K562 (cell line): ENCODE results near the gene MAP2K4. TPM values are rescaled to one million over a fixed set of nuclear protein-coding genes. Genes with fewer than 3 reads are reported as not detected.

Experiments used
- ATAC-seq: fragments of 200-7000 bp; cut with Tn5 transposase; 3 replicates; pipeline ENCODE4 v1.9.1; 2020; ENCODE audit warnings: moderate library complexity
- BruUV-seq: library from RNA; stranded (reverse); fragments of 400-500 nt; replicated peaks from 2 replicates; lab custom pipeline; 2021; lab: Mats Ljungman, UMichigan
- CTCF ChIA-PET: fragments of 300-600 bp; formaldehyde crosslinking; extraction: SDS; loops from one replicate; lab custom pipeline; 2021; ENCODE audit warnings: low intra/inter-chr PET ratio; lab: Yijun Ruan, JAX
- POLR2A ChIA-PET: fragments of 300-600, 350-650 bp; sonication (Branson Sonifier 250); formaldehyde crosslinking; extraction: SDS; loops from one replicate; lab custom pipeline; 2021; ENCODE audit warnings: antibody characterized with exemption, inconsistent platforms; lab: Yijun Ruan, JAX
- DNase-seq, 4 experiments: peaks; one replicate each; pipeline versions ENCODE4 v3.0.0 to v3.0.0-alpha.2; 2011 to 2018; ENCODE audit warnings: low spot score in 3 of 4, mixed read lengths in 3 of 4; ENCODE audit errors: extremely low read depth in 1 of 4
- FAIRE-seq: peaks from 2 replicates; lab custom pipeline; 2011; peaks lifted over from hg19 to GRCh38; lab: Jason Lieb, UNC
- H2AFZ ChIP-seq: 2 replicates; pipeline ENCODE4 v1.6.0; 2011; ENCODE audit warnings: low read depth, low read length, control low read depth, inconsistent platforms
- H3K27ac ChIP-seq: fragments of 200-600 bp; 3 replicates; pipeline ENCODE4 v1.8.0; 2011; ENCODE audit warnings: low read depth, mild to moderate bottlenecking, control low read depth, inconsistent platforms, low read length, moderate library complexity, mixed read lengths; ENCODE audit errors: extremely low read depth
- H3K27me3 ChIP-seq, 2 experiments: fragments of 300-600 bp in 1 of 2; 2 replicates in 1 of 2; 3 replicates in 1 of 2; pipeline versions ENCODE4 v1.6.0 to v1.8.0; 2011; ENCODE audit warnings: inconsistent platforms in 2 of 2, low read length in 2 of 2, mild to moderate bottlenecking in 1 of 2, mixed read lengths in 1 of 2, moderate library complexity in 1 of 2; ENCODE audit not compliant: control insufficient read depth in 2 of 2, insufficient read depth in 2 of 2
- H3K36me3 ChIP-seq: fragments of 300-600 bp; 3 replicates; pipeline ENCODE4 v1.8.0; 2011; ENCODE audit warnings: mild to moderate bottlenecking, low read length, inconsistent platforms; ENCODE audit not compliant: control insufficient read depth, insufficient read depth
- H3K4me1 ChIP-seq, 2 experiments: fragments of 200-600 bp in 1 of 2; replicated peaks in 1 of 2; 2 replicates in 1 of 2; 3 replicates in 1 of 2; pipeline versions ENCODE4 v1.5.1 to v1.8.0; 2011; ENCODE audit warnings: inconsistent platforms in 2 of 2, low read length in 2 of 2, mild to moderate bottlenecking in 1 of 2, mixed read lengths in 1 of 2, moderate library complexity in 1 of 2; ENCODE audit not compliant: control insufficient read depth in 2 of 2, insufficient read depth in 2 of 2
- H3K4me2 ChIP-seq: 2 replicates; pipeline ENCODE4 v1.6.1; 2011; ENCODE audit warnings: low read length, control low read depth, inconsistent platforms, mixed read lengths; ENCODE audit not compliant: insufficient read depth
- H3K4me3 ChIP-seq: fragments of 200-600 bp; sonication (generic), shearing (Covaris generic); 2 replicates; pipeline ENCODE4 v1.5.1; 2016; ENCODE audit warnings: control low read depth, inconsistent platforms
- H3K79me2 ChIP-seq: fragments of 200-600 bp; 3 replicates; pipeline ENCODE4 v1.8.0; 2011; ENCODE audit warnings: low read length, inconsistent platforms; ENCODE audit not compliant: control insufficient read depth, insufficient read depth
- H3K9ac ChIP-seq, 2 experiments: 2 replicates each; pipeline versions ENCODE4 v1.6.0 to v1.6.1; 2011; ENCODE audit warnings: low read depth in 2 of 2, low read length in 2 of 2, control low read depth in 1 of 2, inconsistent platforms in 1 of 2, mild to moderate bottlenecking in 1 of 2, mixed read lengths in 1 of 2; ENCODE audit not compliant: insufficient read depth in 1 of 2
- H3K9me1 ChIP-seq: one replicate; pipeline ENCODE4 v1.6.0; 2011; ENCODE audit warnings: inconsistent platforms, mild to moderate bottlenecking, low read length, moderate library complexity; ENCODE audit not compliant: control insufficient read depth, insufficient read depth
- H3K9me3 ChIP-seq: replicated peaks from 2 replicates; pipeline ENCODE4 v1.5.1; 2011; ENCODE audit warnings: low read depth, low read length, inconsistent platforms; ENCODE audit not compliant: control insufficient read depth, insufficient read depth
- H4K20me1 ChIP-seq: replicated peaks from 2 replicates; pipeline ENCODE4 v1.6.1; 2011; ENCODE audit warnings: low read length, inconsistent platforms, mixed read lengths; ENCODE audit not compliant: control insufficient read depth, insufficient read depth
- HINFP ChIP-seq: fragments of 450-650 bp; conservative IDR thresholded peaks from 2 replicates; pipeline ENCODE4 v1.6.1; 2016; ENCODE audit warnings: missing genetic modification characterization, low read depth, mild to moderate bottlenecking, control low read depth, missing compliant biosample characterization
- HMBOX1 ChIP-seq: sonication (generic); IDR thresholded peaks from 2 replicates; pipeline ENCODE4 v1.6.1; 2016
- IRF2 ChIP-seq: sonication (generic); formaldehyde crosslinking; IDR thresholded peaks from 2 replicates; pipeline ENCODE4 v1.8.1; 2022; ENCODE audit warnings: mild to moderate bottlenecking, missing genetic modification reagents
- KDM5B ChIP-seq: fragments of 200-600 bp; sonication (generic); IDR thresholded peaks from 2 replicates; pipeline ENCODE4 v1.6.1; 2012; ENCODE audit warnings: low read depth, mild to moderate bottlenecking, moderate library complexity, low read length, control low read depth, inconsistent platforms; ENCODE audit not compliant: insufficient replicate concordance
- POLR3G ChIP-seq: IDR thresholded peaks from 2 replicates; pipeline ENCODE4 v1.6.1; 2011; ENCODE audit not compliant: insufficient read length, insufficient replicate concordance; ENCODE audit errors: extremely low read depth
- SRSF9 ChIP-seq: fragments of 200-400 bp; formaldehyde crosslinking; IDR thresholded peaks from 2 replicates; pipeline ENCODE4 v1.6.1; 2017; ENCODE audit warnings: low read depth, low read length, borderline replicate concordance
- ZNF133 ChIP-seq: fragments of 250-450 bp; sonication (Bioruptor Pico); IDR thresholded peaks from 2 replicates; pipeline ENCODE4 v1.4.0; 2020; ENCODE audit warnings: mild to moderate bottlenecking
- ZNF232 ChIP-seq: sonication (generic); formaldehyde crosslinking; IDR thresholded peaks from 2 replicates; pipeline ENCODE4 v1.8.0; 2022; ENCODE audit warnings: mild to moderate bottlenecking, missing genetic modification reagents
- ZNF282 ChIP-seq: sonication (generic); formaldehyde crosslinking; IDR thresholded peaks from 2 replicates; pipeline ENCODE4 v1.8.1; 2023; ENCODE audit warnings: missing genetic modification reagents
- ZNF551 ChIP-seq: fragments of 250-450 bp; sonication (Bioruptor Pico); IDR thresholded peaks from 2 replicates; pipeline ENCODE4 v1.5.0; 2021; ENCODE audit warnings: mild to moderate bottlenecking, moderate library complexity
- WGBS: fragments of 100-300 bp; shearing (Covaris generic); methylation state at CpG from one replicate; pipeline ENCODE4 v1.1.6; 2016; ENCODE audit warnings: low coverage, mixed read lengths; ENCODE audit not compliant: insufficient coverage; ENCODE audit errors: missing lambda C conversion rate; 5-methylcytosine and 5-hydroxymethylcytosine counted together
- in situ Hi-C: fragments of 300-500 bp; cut with MboI; formaldehyde crosslinking; loops from 4 replicates; pipeline ENCODE4 v1.15.0; 2018; ENCODE audit warnings: inconsistent platforms, mixed read lengths
- intact Hi-C: fragments of 100-400 bp; cut with micrococcal nuclease; formaldehyde crosslinking; loops from 2 replicates; pipeline ENCODE4 v1.14.2; 2022
- polyA plus RNA-seq, 8 experiments: library from polyadenylated mRNA; depleted of rRNA in 4 of 8; stranded (reverse) in 5 of 8; unstranded in 3 of 8; fragments of >200 nt; fragmentation: Nextera tagmentation in 2 of 8; fragmentation: Illumina TruSeq in 1 of 8; extraction: Ambion mirVana in 2 of 8; extraction: Trizol in 1 of 8; gene quantifications; 2 replicates each; pipeline versions ENCODE4 v1.2.1 to v1.2.3, GENCODE V29; 2011 to 2014; ENCODE audit warnings: inconsistent platforms in 1 of 8, missing spikeins in 1 of 8
- total RNA-seq, 7 experiments: library from RNA; depleted of rRNA in 6 of 7; stranded (reverse); fragments of >200 nt in 6 of 7; fragmentation: Illumina TruSeq in 2 of 7; extraction: Trizol in 2 of 7; gene quantifications; 2 replicates each; pipeline versions ENCODE4 v1.2.1 to v1.2.3, GENCODE V29; 2011 to 2021; ENCODE audit warnings: low replicate concordance in 1 of 7
- TF ChIP-seq, protein P1 (sequence below): sonication (generic); formaldehyde crosslinking; IDR thresholded peaks from 2 replicates; pipeline ENCODE4 v1.8.0; 2023; ENCODE audit warnings: mild to moderate bottlenecking, missing genetic modification reagents
- TF ChIP-seq, protein P2 (sequence below), 2 experiments: IDR thresholded peaks in 1 of 2; conservative IDR thresholded peaks in 1 of 2; 2 replicates each; pipeline ENCODE4 v1.6.1; 2016; ENCODE audit warnings: low read depth in 2 of 2, mild to moderate bottlenecking in 1 of 2, missing compliant biosample characterization in 1 of 2, missing genetic modification characterization in 1 of 2, moderate library complexity in 1 of 2

The MAP2K4 gene
- total and polyA plus RNA-seq, 9 of the 15 experiments (the other 6 are each of a cell fraction or from before 2014, with no cell fraction given) = 3.0 to 15.9 (median 10.8) TPM

- Histone ChIP-seq H3K4me1 (no peaks in the 10 kb centered on the region), H3K9ac (no peak overlapping the region), H3K27me3 (no peaks in the 10 kb centered on the region), H3K4me2 (no peak overlapping the region), H2AFZ (no peak overlapping the region), H3K79me2 (no peaks in the 10 kb centered on the region), H3K27ac (no peak overlapping the region), H3K9me3 (no peaks in the 10 kb centered on the region), H3K4me3 (no peak overlapping the region), H3K9me1 (no peaks in the 10 kb centered on the region), H4K20me1 (no peaks in the 10 kb centered on the region), H3K36me3 (peaks cover 10% of the 10 kb centered on the region; the same call in 2 of the 3 replicates)
- FAIRE-seq (no peak), ATAC-seq (no peak), DNase-seq (no peak)
- CTCF ChIA-PET = no interaction called here
- no TSS peak for BruUV-seq
- 62% methylated on average over 4 of the region's 6 CpGs for WGBS
- in situ Hi-C loops (no loop called here), intact Hi-C loops (no loop called here)
- POLR2A ChIA-PET = no interaction called here
- TF ChIP-seq HMBOX1 (no peak), SRSF9 (no peak), IRF2 (CRISPR knock-in tag) (no peak), KDM5B (no peak), ZNF232 (no peak), ZNF133 (CRISPR knock-in tag) (no peak), ZNF551 (CRISPR knock-in tag) (no peak), ZNF282 (CRISPR knock-in tag) (no peak), HINFP (tag) (no peak), POLR3G (no peak)
- TF ChIP-seq, protein P1, sequence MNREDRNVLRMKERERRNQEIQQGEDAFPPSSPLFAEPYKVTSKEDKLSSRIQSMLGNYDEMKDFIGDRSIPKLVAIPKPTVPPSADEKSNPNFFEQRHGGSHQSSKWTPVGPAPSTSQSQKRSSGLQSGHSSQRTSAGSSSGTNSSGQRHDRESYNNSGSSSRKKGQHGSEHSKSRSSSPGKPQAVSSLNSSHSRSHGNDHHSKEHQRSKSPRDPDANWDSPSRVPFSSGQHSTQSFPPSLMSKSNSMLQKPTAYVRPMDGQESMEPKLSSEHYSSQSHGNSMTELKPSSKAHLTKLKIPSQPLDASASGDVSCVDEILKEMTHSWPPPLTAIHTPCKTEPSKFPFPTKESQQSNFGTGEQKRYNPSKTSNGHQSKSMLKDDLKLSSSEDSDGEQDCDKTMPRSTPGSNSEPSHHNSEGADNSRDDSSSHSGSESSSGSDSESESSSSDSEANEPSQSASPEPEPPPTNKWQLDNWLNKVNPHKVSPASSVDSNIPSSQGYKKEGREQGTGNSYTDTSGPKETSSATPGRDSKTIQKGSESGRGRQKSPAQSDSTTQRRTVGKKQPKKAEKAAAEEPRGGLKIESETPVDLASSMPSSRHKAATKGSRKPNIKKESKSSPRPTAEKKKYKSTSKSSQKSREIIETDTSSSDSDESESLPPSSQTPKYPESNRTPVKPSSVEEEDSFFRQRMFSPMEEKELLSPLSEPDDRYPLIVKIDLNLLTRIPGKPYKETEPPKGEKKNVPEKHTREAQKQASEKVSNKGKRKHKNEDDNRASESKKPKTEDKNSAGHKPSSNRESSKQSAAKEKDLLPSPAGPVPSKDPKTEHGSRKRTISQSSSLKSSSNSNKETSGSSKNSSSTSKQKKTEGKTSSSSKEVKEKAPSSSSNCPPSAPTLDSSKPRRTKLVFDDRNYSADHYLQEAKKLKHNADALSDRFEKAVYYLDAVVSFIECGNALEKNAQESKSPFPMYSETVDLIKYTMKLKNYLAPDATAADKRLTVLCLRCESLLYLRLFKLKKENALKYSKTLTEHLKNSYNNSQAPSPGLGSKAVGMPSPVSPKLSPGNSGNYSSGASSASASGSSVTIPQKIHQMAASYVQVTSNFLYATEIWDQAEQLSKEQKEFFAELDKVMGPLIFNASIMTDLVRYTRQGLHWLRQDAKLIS (CRISPR knock-in tag) = no peak
- TF ChIP-seq, protein P2, sequence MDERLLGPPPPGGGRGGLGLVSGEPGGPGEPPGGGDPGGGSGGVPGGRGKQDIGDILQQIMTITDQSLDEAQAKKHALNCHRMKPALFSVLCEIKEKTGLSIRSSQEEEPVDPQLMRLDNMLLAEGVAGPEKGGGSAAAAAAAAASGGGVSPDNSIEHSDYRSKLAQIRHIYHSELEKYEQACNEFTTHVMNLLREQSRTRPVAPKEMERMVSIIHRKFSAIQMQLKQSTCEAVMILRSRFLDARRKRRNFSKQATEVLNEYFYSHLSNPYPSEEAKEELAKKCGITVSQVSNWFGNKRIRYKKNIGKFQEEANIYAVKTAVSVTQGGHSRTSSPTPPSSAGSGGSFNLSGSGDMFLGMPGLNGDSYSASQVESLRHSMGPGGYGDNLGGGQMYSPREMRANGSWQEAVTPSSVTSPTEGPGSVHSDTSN (CRISPR knock-in tag; IDR thresholded peaks at IDR 0.05; ENCODE audit: low read depth) = no peak
- TF ChIP-seq, protein P2 (tag; conservative IDR thresholded peaks at IDR 0.05; ENCODE audit: low read depth) = no peak
Observed at GRCh38 chr17:12122075-12122474, 101.4 kb downstream of the MAP2K4 start.
